GM12864 (cell line): Measurements from ENCODE around the gene IGSF21.

Experiments used
- DNase-seq: peaks from one replicate; pipeline ENCODE4 v3.0.0-alpha.2; 2011; ENCODE audit warnings: low read depth
- H3K4me3 ChIP-seq: 2 replicates; pipeline ENCODE4 v1.5.1; 2011; ENCODE audit warnings: mild to moderate bottlenecking, low read depth, low read length, control low read depth
- CTCF ChIP-seq: IDR thresholded peaks from 2 replicates; pipeline ENCODE4 v1.5.1; 2011; ENCODE audit warnings: low read depth, mild to moderate bottlenecking, moderate library complexity, low read length, control low read depth, inconsistent platforms; ENCODE audit errors: missing control alignments

The IGSF21 gene

GRCh38 chr1:18124977-18125376 lies 17.4 kb downstream of the IGSF21 start:
- H3K4me3 ChIP-seq = no peak overlapping the region
- no peak for TF ChIP-seq CTCF
- no peak for DNase-seq

GRCh38 chr1:18126616-18127015 lies 19.0 kb downstream of the IGSF21 start:
- no peak for DNase-seq
- no peak for TF ChIP-seq CTCF
- no peak overlapping the region for H3K4me3 ChIP-seq

GRCh38 chr1:18128298-18128697 lies 20.7 kb downstream of the IGSF21 start:
- TF ChIP-seq CTCF = no peak
- no peak for DNase-seq
- H3K4me3 ChIP-seq = no peak overlapping the region

GRCh38 chr1:18130356-18130755 lies 22.8 kb downstream of the IGSF21 start:
- TF ChIP-seq CTCF = no peak
- no peak overlapping the region for H3K4me3 ChIP-seq
- DNase-seq = no peak

- H3K4me3 ChIP-seq = no peak overlapping the region
- no peak for DNase-seq
- no peak for TF ChIP-seq CTCF
Observed at GRCh38 chr1:18132022-18132710, 24.6 kb downstream of the IGSF21 start.

- no peak for TF ChIP-seq CTCF
- no peak overlapping the region for H3K4me3 ChIP-seq
- DNase-seq = no peak
Observed at GRCh38 chr1:18132711-18133541, 25.3 kb downstream of the IGSF21 start.
